Globus pallidus (tissue), 1 donor: ENCODE data around the gene EPHA4.

Experiments used
- DNase-seq: peaks from one replicate; pipeline ENCODE4 v3.0.0-alpha.2; 2015; ENCODE audit warnings: low spot score

EPHA4 gene

GRCh38 chr2:221572219-221572820, at the start of gene EPHA4:
Gene EPHA4 (minus strand): TSS chr2:221572304. CDS start chr2:221572248, 56 bp downstream.
- peak; percentile 88 for DNase-seq

- DNase-seq = no peak
Measured at GRCh38 chr2:221618007-221618406, 45.9 kb upstream of the EPHA4 start.

DNA sequence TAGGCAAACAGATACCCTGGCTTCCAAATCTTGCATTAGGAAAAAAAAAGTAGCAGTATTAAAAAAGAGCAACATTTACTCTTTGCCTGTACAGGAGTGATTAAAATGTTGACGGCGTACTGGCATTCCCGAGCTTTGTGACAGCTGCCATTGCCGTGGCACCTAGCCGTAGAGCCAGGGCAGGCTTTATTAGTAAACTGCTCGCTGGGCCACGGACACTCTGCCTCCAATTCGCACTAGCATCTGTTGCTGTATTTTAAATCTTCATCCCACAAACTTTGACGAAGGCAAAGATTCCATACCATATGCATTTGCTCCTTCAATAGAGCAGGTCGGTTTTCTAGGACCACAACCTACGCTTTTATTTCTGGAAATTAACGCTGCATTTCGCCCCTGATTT, 44.5 kb upstream of the EPHA4 start:
- no peak for DNase-seq

DNA sequence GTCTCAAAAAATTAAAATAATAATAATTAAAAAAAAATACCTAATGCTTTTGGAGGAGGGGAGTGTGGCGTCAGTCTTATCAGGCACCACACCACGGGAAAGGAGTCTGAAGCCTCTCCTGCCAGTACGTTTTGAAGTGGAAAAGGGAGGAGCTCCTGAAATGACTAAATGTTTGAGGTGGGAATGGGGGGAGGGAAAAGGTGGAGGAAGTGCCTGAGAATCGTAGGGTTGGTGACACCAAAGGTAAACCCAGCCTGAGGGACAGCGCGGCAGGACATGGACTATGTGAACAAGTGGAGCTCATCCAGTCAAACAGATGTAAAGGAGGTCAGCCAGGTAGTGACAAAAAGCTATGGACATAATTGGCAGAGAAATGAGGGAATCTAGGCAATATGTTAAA, 42.2 kb upstream of the EPHA4 start:
- no peak for DNase-seq

DNA sequence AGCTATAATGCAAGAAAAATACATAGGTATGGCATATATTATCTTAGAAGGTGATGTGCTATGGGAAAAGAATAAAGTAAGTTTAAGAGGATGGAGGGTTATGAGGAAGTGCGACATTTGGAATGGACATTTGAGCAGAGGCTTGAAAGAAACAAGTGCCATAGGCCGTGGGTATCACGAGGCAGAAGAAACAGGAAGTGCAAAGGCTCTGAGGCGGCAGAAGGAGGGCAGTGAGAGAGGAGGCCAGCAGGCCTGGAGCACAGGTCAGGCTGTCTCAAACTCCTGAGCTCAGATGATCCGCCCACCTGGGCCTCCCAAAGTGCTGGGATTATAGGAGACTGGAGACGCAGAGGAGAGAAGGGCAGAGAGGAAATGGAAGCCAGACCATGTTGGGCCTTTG, 40.7 kb upstream of the EPHA4 start:
- no peak for DNase-seq

DNA sequence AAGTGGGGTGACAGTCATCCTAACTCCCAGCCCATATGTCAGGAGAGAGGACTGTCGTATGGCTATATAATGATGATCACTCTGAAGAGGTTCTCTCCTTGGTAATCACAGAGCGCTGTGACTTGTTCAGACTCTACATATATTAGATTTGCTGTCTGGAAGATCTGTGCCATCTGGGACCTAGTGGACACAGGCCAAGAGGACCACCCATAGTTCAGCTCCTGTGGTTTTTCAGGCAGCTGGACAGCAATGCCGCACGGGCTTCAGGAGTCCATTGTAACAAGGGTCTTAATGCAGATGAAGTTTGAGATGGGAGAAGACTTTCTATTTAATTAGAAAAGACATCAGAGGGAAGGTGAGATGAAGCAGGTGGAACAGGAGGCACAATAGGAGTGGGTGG, 40.1 kb upstream of the EPHA4 start:
- DNase-seq = no peak

GRCh38 chr2:221610675-221611074, 38.6 kb upstream of the EPHA4 start:
- DNase-seq = no peak

GRCh38 chr2:221610255-221610654, 38.2 kb upstream of the EPHA4 start:
- no peak for DNase-seq

- no peak for DNase-seq
Measured at GRCh38 chr2:221608442-221608841, 36.3 kb upstream of the EPHA4 start.

DNA sequence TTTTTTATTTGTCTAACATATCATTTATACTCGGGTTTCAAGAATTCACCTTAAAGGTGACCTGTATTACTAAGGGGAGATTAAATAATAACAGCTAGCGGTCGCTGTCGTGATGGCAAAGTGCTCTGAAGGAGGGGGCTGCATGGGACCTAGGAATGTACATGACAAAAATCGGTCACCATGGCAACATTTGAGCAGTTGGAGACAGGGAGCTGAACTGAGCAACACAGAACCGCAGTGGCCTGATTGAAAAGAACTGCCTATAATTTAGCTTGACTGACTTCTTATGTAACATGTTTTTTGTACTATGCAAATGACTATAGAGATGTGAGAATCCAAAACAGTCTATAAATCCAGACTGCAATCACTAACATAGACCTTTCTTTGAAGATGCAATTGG, 34.3 kb upstream of the EPHA4 start:
- peak; percentile 14 for DNase-seq

DNA sequence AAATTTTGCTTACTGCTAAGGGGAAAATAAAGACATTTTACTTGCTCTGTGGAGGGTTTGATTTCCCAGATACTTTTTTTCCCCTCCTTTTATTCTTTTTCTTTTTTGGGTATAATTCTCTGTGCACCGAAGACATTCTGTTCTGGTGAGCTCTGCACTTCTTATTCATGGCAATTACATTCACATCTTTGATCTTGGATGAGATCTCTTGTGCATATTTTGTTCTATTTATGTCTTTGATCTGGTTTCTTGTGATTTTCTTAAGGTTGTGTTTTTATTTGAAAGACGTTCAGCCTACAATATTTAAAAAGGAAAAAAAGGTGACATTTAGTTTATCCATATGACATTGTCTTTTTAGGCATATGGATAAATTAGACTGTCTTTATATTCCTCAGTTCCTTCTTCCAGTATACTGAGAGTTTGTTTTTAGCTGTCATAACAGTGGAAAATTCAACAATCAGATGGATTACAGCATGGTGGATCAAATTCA, 33.7 kb upstream of the EPHA4 start:
- DNase-seq = no peak

DNA sequence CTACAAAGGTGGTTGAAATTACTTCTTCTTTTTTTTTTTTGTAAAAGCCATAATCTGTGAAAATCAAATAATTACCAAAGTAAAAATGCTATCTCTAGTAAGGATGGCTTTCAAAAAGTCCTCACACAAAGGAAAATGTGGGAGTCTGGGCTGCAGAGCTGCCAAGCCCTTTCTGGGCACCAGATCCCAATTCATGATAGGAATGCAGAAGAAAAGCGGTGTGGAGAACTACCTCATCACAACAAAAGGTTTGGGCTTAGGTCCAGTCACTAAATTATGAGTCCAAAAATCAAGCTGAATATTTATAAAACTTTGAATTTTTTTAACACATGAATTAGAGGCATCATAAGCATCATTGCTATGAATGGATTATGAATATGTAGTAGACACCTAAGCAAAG, 30.8 kb upstream of the EPHA4 start:
- DNase-seq = peak; percentile 22

- no peak for DNase-seq
Measured at GRCh38 chr2:221601376-221601775, 29.3 kb upstream of the EPHA4 start.

- no peak for DNase-seq
Measured at GRCh38 chr2:221600388-221600787, 28.3 kb upstream of the EPHA4 start.

GRCh38 chr2:221596192-221596591, 24.1 kb upstream of the EPHA4 start:
- no peak for DNase-seq

DNA sequence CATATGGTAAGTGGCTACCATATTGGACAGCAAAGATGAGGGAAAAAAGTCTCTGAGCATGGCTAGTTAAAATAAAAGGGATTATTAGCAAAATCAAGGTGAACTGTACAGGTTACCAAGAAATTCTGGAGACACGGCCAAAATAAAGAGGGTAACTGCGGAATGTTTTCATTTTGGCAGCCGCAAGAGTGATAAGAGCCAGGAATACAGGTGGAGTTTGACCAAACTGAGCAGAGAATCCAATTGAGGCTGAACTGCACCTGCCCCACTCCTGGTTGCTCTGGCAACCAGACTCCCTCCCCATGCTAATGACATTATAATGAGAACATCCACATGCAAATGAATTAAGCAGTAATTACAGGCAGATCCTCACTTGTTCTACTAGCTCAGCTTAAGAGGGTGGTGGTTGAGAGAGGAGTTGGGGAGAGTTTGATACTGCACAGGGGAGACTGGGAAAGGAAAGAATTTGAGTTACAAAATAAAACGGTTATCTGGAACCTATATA, 18.8 kb upstream of the EPHA4 start:
- DNase-seq = no peak

DNA sequence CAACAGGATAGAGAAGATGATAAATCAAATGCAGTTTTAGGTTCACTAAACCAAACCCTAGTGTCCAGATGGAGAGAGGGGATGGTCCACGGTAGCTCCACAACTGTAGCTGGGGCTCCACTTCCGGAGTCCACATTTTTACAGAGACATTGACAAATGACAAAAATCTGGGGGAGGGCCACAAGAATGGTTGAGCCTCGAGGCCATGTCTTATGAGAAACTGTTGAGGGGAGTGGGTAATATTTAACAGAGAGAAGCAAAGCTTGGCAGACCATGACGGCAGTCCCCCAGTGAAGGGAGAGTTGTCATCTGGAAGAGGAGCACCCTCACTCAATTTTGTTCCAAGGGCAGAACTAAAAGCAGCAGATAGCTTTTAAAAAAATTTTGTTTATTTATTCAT, 17.6 kb upstream of the EPHA4 start:
- DNase-seq = no peak

DNA sequence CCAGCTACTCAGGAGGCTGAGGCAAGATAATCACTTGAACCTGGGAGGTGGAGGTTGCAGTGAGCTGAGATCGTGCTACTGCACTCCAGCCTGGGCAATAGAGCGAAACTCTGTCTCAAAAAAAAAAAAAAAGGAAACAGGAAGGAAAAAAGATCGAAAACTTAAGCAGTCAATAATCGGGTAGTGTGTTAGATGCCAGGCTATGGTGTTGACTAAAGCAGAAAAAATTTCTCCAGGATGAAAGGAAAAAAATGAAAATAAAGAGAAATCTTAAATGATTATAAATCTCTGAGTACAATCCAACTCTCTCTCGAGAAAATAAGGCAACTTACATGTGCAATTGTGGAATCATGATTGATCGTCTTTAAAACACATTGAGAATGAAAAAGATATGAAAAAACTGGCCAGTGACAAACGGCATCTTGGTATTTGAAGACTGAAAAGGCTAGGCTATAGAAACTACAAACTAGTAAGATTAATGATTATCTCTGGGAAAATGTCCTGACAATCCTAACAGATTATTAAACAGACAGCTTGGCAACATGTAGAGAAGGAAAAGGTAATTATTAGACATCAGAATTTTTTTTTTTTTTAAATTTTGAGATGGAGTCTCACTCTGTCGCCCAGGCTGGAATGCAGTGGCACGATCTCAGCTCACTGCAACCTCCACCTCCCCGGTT, 16.3 kb upstream of the EPHA4 start:
- DNase-seq = no peak

- no peak for DNase-seq
Measured at GRCh38 chr2:221581986-221582385, 9.9 kb upstream of the EPHA4 start.

GRCh38 chr2:221574231-221574570, 2.1 kb upstream of the EPHA4 start:
- no peak for DNase-seq

- DNase-seq = peak; percentile 71
Measured at GRCh38 chr2:221573430-221574230, 1.5 kb upstream of the EPHA4 start.

GRCh38 chr2:221572821-221573429, 821 bp upstream of the EPHA4 start:
- DNase-seq = peak; percentile 33
